ENCODE measurements around the gene MLN.

GRCh38 chr6:33786736-33787135, 17.1 kb downstream of the MLN start:
- TF ChIP-seq, protein P1, sequence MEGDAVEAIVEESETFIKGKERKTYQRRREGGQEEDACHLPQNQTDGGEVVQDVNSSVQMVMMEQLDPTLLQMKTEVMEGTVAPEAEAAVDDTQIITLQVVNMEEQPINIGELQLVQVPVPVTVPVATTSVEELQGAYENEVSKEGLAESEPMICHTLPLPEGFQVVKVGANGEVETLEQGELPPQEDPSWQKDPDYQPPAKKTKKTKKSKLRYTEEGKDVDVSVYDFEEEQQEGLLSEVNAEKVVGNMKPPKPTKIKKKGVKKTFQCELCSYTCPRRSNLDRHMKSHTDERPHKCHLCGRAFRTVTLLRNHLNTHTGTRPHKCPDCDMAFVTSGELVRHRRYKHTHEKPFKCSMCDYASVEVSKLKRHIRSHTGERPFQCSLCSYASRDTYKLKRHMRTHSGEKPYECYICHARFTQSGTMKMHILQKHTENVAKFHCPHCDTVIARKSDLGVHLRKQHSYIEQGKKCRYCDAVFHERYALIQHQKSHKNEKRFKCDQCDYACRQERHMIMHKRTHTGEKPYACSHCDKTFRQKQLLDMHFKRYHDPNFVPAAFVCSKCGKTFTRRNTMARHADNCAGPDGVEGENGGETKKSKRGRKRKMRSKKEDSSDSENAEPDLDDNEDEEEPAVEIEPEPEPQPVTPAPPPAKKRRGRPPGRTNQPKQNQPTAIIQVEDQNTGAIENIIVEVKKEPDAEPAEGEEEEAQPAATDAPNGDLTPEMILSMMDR (IDR thresholded peaks at IDR 0.05), result no peak
- no peak for TF ChIP-seq EZH2 (IDR thresholded peaks at IDR 0.05; ENCODE audit: borderline replicate concordance, insufficient read depth, low read depth, low read length, poor library complexity, severe bottlenecking)

All from B cell (primary cell).